H1 (cell line): ENCODE results near the gene SEPTIN1. TPM values are rescaled to one million over a fixed set of nuclear protein-coding genes. Genes with fewer than 3 reads are reported as not detected.

Experiments used
- CTCF ChIA-PET: fragments of 300-600 bp; sonication (Branson Sonifier 250); formaldehyde crosslinking; loops from one replicate; lab custom pipeline; 2021; ENCODE audit not compliant: partially characterized antibody; lab: Charles Lee
- POLR2A ChIA-PET: fragments of 300-600 bp; sonication (Branson Sonifier 250); formaldehyde crosslinking; loops from one replicate; lab custom pipeline; 2021; ENCODE audit warnings: inconsistent platforms; ENCODE audit not compliant: partially characterized antibody; lab: Charles Lee
- DNase-seq, 2 experiments: peaks; one replicate each; pipeline versions ENCODE4 v3.0.0 to v3.0.0-alpha.2; 2010 to 2022; ENCODE audit warnings: low spot score in 2 of 2, low read depth in 1 of 2, mixed read lengths in 1 of 2
- FAIRE-seq: peaks from 2 replicates; lab custom pipeline; 2011; peaks lifted over from hg19 to GRCh38; lab: Jason Lieb, UNC
- H2AFZ ChIP-seq: 2 replicates; pipeline ENCODE4 v1.8.1; 2012; ENCODE audit warnings: low read length, inconsistent platforms
- H2AK5ac ChIP-seq: 2 replicates; pipeline ENCODE4 v1.6.1; 2013; ENCODE audit warnings: low read depth, low read length
- H2BK120ac ChIP-seq: replicated peaks from 2 replicates; pipeline ENCODE3; 2013; ENCODE audit warnings: low read depth, low read length, inconsistent platforms
- H2BK12ac ChIP-seq: 2 replicates; pipeline ENCODE4 v1.6.1; 2013; ENCODE audit warnings: low read depth, low read length
- H2BK15ac ChIP-seq: 2 replicates; pipeline ENCODE4 v1.6.1; 2013; ENCODE audit warnings: low read length
- H2BK20ac ChIP-seq: 2 replicates; pipeline ENCODE4 v1.6.1; 2013; ENCODE audit warnings: low read length
- H2BK5ac ChIP-seq: 2 replicates; pipeline ENCODE4 v1.6.1; 2013; ENCODE audit warnings: low read depth, low read length
- H3K14ac ChIP-seq: 2 replicates; pipeline ENCODE4 v1.6.1; 2013; ENCODE audit warnings: inconsistent platforms; ENCODE audit not compliant: insufficient read length
- H3K18ac ChIP-seq: 2 replicates; pipeline ENCODE4 v1.6.1; 2013; ENCODE audit warnings: low read length; ENCODE audit errors: extremely low read depth
- H3K23ac ChIP-seq: 2 replicates; pipeline ENCODE4 v1.6.1; 2013; ENCODE audit warnings: inconsistent platforms; ENCODE audit not compliant: insufficient read length
- H3K23me2 ChIP-seq: 2 replicates; pipeline ENCODE4 v1.6.1; 2013; ENCODE audit warnings: low read depth, low read length
- H3K27ac ChIP-seq: 2 replicates; pipeline ENCODE4 v1.6.1; 2011; ENCODE audit warnings: low read depth, low read length, inconsistent platforms
- H3K27me3 ChIP-seq, 4 experiments: replicated peaks in 1 of 4; 1 replicate in 1 of 4; 2 replicates in 3 of 4; pipeline versions ENCODE4 v1.6.1 to v1.8.1; 2011 to 2013; ENCODE audit warnings: low read length in 3 of 4, mild to moderate bottlenecking in 3 of 4, inconsistent platforms in 2 of 4, mixed read lengths in 2 of 4, moderate library complexity in 1 of 4; ENCODE audit not compliant: control insufficient read depth in 3 of 4, insufficient read depth in 3 of 4; ENCODE audit errors: extremely low read depth in 1 of 4
- H3K36me3 ChIP-seq, 4 experiments: 2 replicates each; pipeline versions ENCODE4 v1.6.1 to v1.8.1; 2011 to 2013; ENCODE audit warnings: mild to moderate bottlenecking in 4 of 4, low read length in 3 of 4, moderate library complexity in 2 of 4, control low read depth in 1 of 4, inconsistent platforms in 1 of 4; ENCODE audit not compliant: insufficient read depth in 4 of 4, control insufficient read depth in 2 of 4
- H3K4ac ChIP-seq: replicated peaks from 2 replicates; pipeline ENCODE3; 2013; ENCODE audit warnings: low read length, low read depth, mixed read lengths, inconsistent platforms; ENCODE audit not compliant: insufficient read length
- H3K4me1 ChIP-seq, 4 experiments: replicated peaks in 1 of 4; 1 replicate in 1 of 4; 2 replicates in 3 of 4; pipeline versions ENCODE4 v1.6.1 to v1.8.1; 2011 to 2013; ENCODE audit warnings: low read length in 3 of 4, inconsistent platforms in 2 of 4, mixed read lengths in 1 of 4; ENCODE audit not compliant: insufficient read depth in 4 of 4, control insufficient read depth in 3 of 4
- H3K4me2 ChIP-seq, 2 experiments: 2 replicates each; pipeline versions ENCODE4 v1.6.1 to v1.8.1; 2011 to 2013; ENCODE audit warnings: low read depth in 2 of 2, low read length in 2 of 2, control low read depth in 1 of 2, inconsistent platforms in 1 of 2, mild to moderate bottlenecking in 1 of 2; ENCODE audit not compliant: insufficient read depth in 1 of 2
- H3K4me3 ChIP-seq, 4 experiments: fragments of 200-600, 300-600 bp in 1 of 4; sonication (generic), shearing (Covaris generic), sonication (Bioruptor Twin) in 1 of 4; 2 replicates each; pipeline versions ENCODE4 v1.5.1 to v1.8.1; 2011 to 2016; ENCODE audit warnings: low read length in 4 of 4, low read depth in 3 of 4, control low read depth in 2 of 4, inconsistent platforms in 2 of 4, mild to moderate bottlenecking in 2 of 4, mixed read lengths in 1 of 4, moderate library complexity in 1 of 4; ENCODE audit not compliant: insufficient read depth in 2 of 4; ENCODE audit errors: extremely low read depth in 1 of 4
- H3K56ac ChIP-seq: replicated peaks from 2 replicates; pipeline ENCODE3; 2013; ENCODE audit warnings: low read depth, mild to moderate bottlenecking, mixed read lengths, low read length, inconsistent platforms; ENCODE audit not compliant: insufficient read length
- H3K79me1 ChIP-seq: 2 replicates; pipeline ENCODE4 v1.6.1; 2013; ENCODE audit warnings: low read depth, low read length, control low read depth
- H3K79me2 ChIP-seq, 2 experiments: 2 replicates each; pipeline versions ENCODE4 v1.6.1 to v1.8.1; 2012 to 2013; ENCODE audit warnings: low read length in 2 of 2, mild to moderate bottlenecking in 2 of 2, inconsistent platforms in 1 of 2; ENCODE audit not compliant: insufficient read depth in 2 of 2, control insufficient read depth in 1 of 2
- H3K9ac ChIP-seq, 4 experiments: replicated peaks in 1 of 4; 1 replicate in 1 of 4; 2 replicates in 3 of 4; pipeline versions ENCODE4 v1.6.1 to v1.8.1; 2011 to 2013; ENCODE audit warnings: low read depth in 3 of 4, low read length in 3 of 4, control low read depth in 2 of 4, mild to moderate bottlenecking in 2 of 4, moderate library complexity in 2 of 4, inconsistent platforms in 1 of 4; ENCODE audit errors: extremely low read depth in 1 of 4
- H3K9me3 ChIP-seq, 2 experiments: 2 replicates each; pipeline versions ENCODE4 v1.6.1 to v1.8.1; 2012 to 2013; ENCODE audit warnings: mild to moderate bottlenecking in 2 of 2, moderate library complexity in 2 of 2, control low read depth in 1 of 2, inconsistent platforms in 1 of 2, low read depth in 1 of 2, low read length in 1 of 2, mixed read lengths in 1 of 2; ENCODE audit not compliant: insufficient read depth in 2 of 2
- H4K20me1 ChIP-seq, 2 experiments: replicated peaks in 1 of 2; 2 replicates each; pipeline versions ENCODE3 to v1.8.1; 2011 to 2013; ENCODE audit warnings: inconsistent platforms in 2 of 2, low read length in 2 of 2, mild to moderate bottlenecking in 1 of 2; ENCODE audit not compliant: insufficient read depth in 2 of 2, control insufficient read depth in 1 of 2
- H4K5ac ChIP-seq: 2 replicates; pipeline ENCODE4 v1.6.1; 2013; ENCODE audit warnings: low read length, low read depth, mixed read lengths, inconsistent platforms; ENCODE audit not compliant: insufficient read length
- H4K8ac ChIP-seq: 2 replicates; pipeline ENCODE4 v1.8.0; 2013; ENCODE audit warnings: mild to moderate bottlenecking, moderate library complexity, low read length, inconsistent platforms; ENCODE audit not compliant: insufficient read depth; ENCODE audit errors: extremely low read depth
- H4K91ac ChIP-seq: replicated peaks from 2 replicates; pipeline ENCODE3; 2013; ENCODE audit warnings: low read length, mixed read lengths, inconsistent platforms; ENCODE audit not compliant: insufficient read length
- ASH2L ChIP-seq: fragments of 200-600, 300-600 bp; sonication (generic); IDR thresholded peaks from one replicate; pipeline ENCODE4 v1.7.1; 2017; ENCODE audit warnings: low read length
- CBX8 ChIP-seq: fragments of 300-800, 300-1000 bp; sonication (generic); IDR thresholded peaks from 2 replicates; pipeline ENCODE4 v1.7.1; 2016; ENCODE audit warnings: low read depth, low read length, borderline replicate concordance
- EP300 ChIP-seq, 2 experiments: IDR thresholded peaks; 1 replicate in 1 of 2; 2 replicates in 1 of 2; pipeline ENCODE4 v1.6.1; 2011 to 2012; ENCODE audit warnings: low read depth in 2 of 2, low read length in 2 of 2, mild to moderate bottlenecking in 2 of 2, borderline replicate concordance in 1 of 2, inconsistent platforms in 1 of 2, moderate library complexity in 1 of 2
- HDAC6 ChIP-seq: IDR thresholded peaks from one replicate; pipeline ENCODE4 v1.7.1; 2012; ENCODE audit warnings: low read depth, mild to moderate bottlenecking, inconsistent platforms, low read length, moderate library complexity
- JUN ChIP-seq: IDR thresholded peaks from 2 replicates; pipeline ENCODE4 v1.6.1; 2011; ENCODE audit warnings: low read depth, mild to moderate bottlenecking, improper control_type of control experiment, low read length
- POLR2A ChIP-seq, 2 experiments: IDR thresholded peaks; 1 replicate in 1 of 2; 2 replicates in 1 of 2; pipeline ENCODE4 v1.6.1; 2011; ENCODE audit warnings: low read depth in 2 of 2, low read length in 2 of 2, mild to moderate bottlenecking in 2 of 2; ENCODE audit errors: control extremely low read depth in 1 of 2
- POLR2AphosphoS5 ChIP-seq: IDR thresholded peaks from 2 replicates; pipeline ENCODE4 v1.6.1; 2011; ENCODE audit warnings: low read depth, low read length
- TBP ChIP-seq: IDR thresholded peaks from 2 replicates; pipeline ENCODE4 v1.6.1; 2011; ENCODE audit warnings: low read depth, low read length, improper control_type of control experiment
- WGBS, 2 experiments: shearing (Covaris generic) in 1 of 2; methylation state at CpG; one replicate each; pipeline versions ENCODE4 v1.1.6 to v1.1.7; 2013 to 2015; ENCODE audit warnings: low lambda C conversion rate in 2 of 2, mixed read lengths in 2 of 2, inconsistent platforms in 1 of 2, low coverage in 1 of 2, missing lambda C conversion rate in 1 of 2; ENCODE audit not compliant: insufficient replicate concordance in 2 of 2, insufficient coverage in 1 of 2, insufficient read length in 1 of 2; ENCODE audit errors: extremely low coverage in 1 of 2, missing lambda C conversion rate in 1 of 2; 5-methylcytosine and 5-hydroxymethylcytosine counted together
- polyA plus RNA-seq, 7 experiments: library from polyadenylated mRNA; depleted of rRNA in 3 of 7; stranded (reverse) in 5 of 7; unstranded in 2 of 7; fragments of >200 nt in 5 of 7; fragments of 200-250 nt in 2 of 7; gene quantifications; 1 replicate in 5 of 7; 2 replicates in 1 of 7; 4 replicates in 1 of 7; pipeline versions ENCODE4 v1.2.1 to v1.2.3, GENCODE V29; 2011 to 2013; ENCODE audit warnings: missing spikeins in 2 of 7, mixed read lengths in 2 of 7
- total RNA-seq: library from RNA; stranded (reverse); fragmentation: NEBNext Ultra II Directional; extraction: Animal tissue kit (Norgen Biotek cat#: 25700); gene quantifications from 2 replicates; pipeline ENCODE4 v1.2.1, GENCODE V29; 2021
- TF ChIP-seq, protein P1 (sequence below): IDR thresholded peaks from 2 replicates; pipeline ENCODE4 v1.6.1; 2012; ENCODE audit warnings: low read length, inconsistent platforms

Gene SEPTIN1
- total and polyA plus RNA-seq, 2 of the 8 experiments (the other 6 are each of a cell fraction or from before 2014, with no cell fraction given): 0.24 to 1.4 TPM

DNA sequence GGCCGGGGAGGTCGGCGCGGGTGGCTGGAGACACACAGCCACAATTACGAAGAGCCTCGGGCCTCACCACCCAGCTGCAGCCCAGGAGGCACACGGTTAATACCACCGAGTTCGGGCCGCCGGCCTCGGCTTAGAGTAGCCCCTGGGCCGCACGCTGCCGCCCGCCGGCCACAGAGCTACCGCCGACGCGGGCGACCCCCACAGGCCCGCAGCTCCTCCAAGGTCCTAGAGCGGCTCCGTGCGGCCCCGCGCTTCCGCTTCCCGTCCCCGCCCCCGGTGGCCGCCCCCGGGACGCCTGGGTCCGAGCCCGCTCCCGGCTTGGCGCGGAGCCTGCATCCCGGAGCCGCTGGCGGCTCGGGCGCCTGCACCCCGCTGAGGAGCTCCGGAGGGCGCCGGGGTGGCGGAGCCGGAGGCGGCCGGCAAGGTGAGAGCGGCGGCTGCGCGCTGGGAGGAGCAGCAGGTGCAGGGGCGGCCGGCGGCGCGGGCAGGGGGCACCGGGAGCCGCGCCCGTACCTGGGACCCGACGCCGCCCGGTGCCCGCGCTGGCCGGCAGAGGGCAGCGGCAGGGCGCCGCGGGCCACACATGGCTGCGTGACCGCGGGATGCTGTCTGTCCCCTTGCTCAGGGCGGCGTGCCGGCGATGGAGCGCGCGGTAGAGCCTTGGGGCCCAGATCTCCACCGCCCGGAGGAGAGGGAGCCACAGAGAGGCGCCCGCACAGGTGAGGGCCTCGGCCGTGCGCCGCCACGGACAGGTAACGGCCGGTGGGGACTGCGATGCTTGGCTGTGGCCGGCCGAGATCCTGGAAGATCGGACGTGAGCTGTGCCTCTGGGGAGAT is 13.0 kb upstream of the SEPTIN1 start, which contains the start of gene ZNF48:
TSS of gene ZNF48 (plus strand) at position 266 of the 837 bp plus-strand sequence. CDS start at position 641, 375 bp downstream.
- Histone ChIP-seq H2BK5ac (peak within 1 kb of the TSS; percentile 97), H3K4me1 (peaks cover 0 to 15% (median 9%) of the 10 kb centered on the region in 4 experiments; a peak in 6 of 7 replicates), H3K9me3 (no peaks in the 10 kb centered on the region), H3K27ac (peak within 1 kb of the TSS; percentile 88), H3K14ac (peak within 1 kb of the TSS; percentile 21), H2BK15ac (peak within 1 kb of the TSS; percentile 92; the same call in 1 of the 2 replicates), H3K4me3 (peak within 1 kb of the TSS; percentile 72 to 98 (median 92)), H4K20me1 (peaks cover 12 to 17% of the 10 kb centered on the region in 2 experiments), H3K9ac (peak within 1 kb of the TSS; percentile 89 to 98 (median 93)), H2BK12ac (0 out of 2 replicates have a peak within 1 kb of the TSS, but pooled peaks have one; percentile 75), H3K79me1 (no peaks in the 10 kb centered on the region; the same call in 1 of the 2 replicates), H3K4ac (peak within 1 kb of the TSS; percentile 87), H4K5ac (peak within 1 kb of the TSS; percentile 93), H4K8ac (peak within 1 kb of the TSS; percentile 98), H3K23ac (no peak within 1 kb of the TSS), H3K18ac (peak within 1 kb of the TSS; percentile 98), H2BK20ac (no peak within 1 kb of the TSS), H3K36me3 (peaks cover 4 to 21% (median 14%) of the 10 kb centered on the region in 4 experiments; a peak in 6 of 8 replicates), H2AK5ac (peak within 1 kb of the TSS; percentile 65; the same call in 1 of the 2 replicates), H3K27me3 (no peaks in the 10 kb centered on the region), H3K23me2 (peaks cover 11% of the 10 kb centered on the region; the same call in 1 of the 2 replicates), H2BK120ac (peak within 1 kb of the TSS; percentile 75), H3K56ac (peak within 1 kb of the TSS; percentile 92), H4K91ac (peak within 1 kb of the TSS; percentile 88), H3K4me2 (peak within 1 kb of the TSS; percentile 93 to 94), H3K79me2 (peaks cover 5 to 21% of the 10 kb centered on the region in 2 experiments; a peak in 2 of 4 replicates), H2AFZ (peak within 1 kb of the TSS; percentile 11; the same call in 1 of the 2 replicates)
- DNase-seq (peak in 1 of 2 experiments; percentile 89), FAIRE-seq (no peak)
- ChIA-PET POLR2A (interaction anchor here (0.5 to 12.6 kb wide), 21 partner anchors 9 to 330 kb away, joined by 3 to 151 read pairs (median 4); partner anchors contain the start of genes ALDOA, CD2BP2, DCTPP1 and MYL11), CTCF (interaction anchor here (0.6 to 2.4 kb wide), 14 partner anchors 11 to 220 kb away, joined by 3 to 20 read pairs (median 5); partner anchors contain the start of gene ZNF771)
- WGBS, 2 experiments: 1% methylated on average over 78 of the region's 103 CpGs; no CpG with 5 or more reads in 1 of the 2 experiments
- TF ChIP-seq POLR2AphosphoS5 (no peak; the same call in none of the 2 replicates), CBX8 (no peak), POLR2A (IDR thresholded peaks at IDR 0.05; ENCODE audit: control extremely low read depth in 1 of 2, low read depth in 2 of 2, low read length in 2 of 2) (peak in 1 of 2 experiments; percentile 73; a peak in 2 of 3 replicates), ASH2L (peak; percentile 19), TBP (peak; percentile 63), EP300 (IDR thresholded peaks at IDR 0.05; ENCODE audit: borderline replicate concordance in 1 of 2, low read depth in 2 of 2, low read length in 2 of 2) (no peak), HDAC6 (no peak), JUN (no peak)
- TF ChIP-seq, protein P1, sequence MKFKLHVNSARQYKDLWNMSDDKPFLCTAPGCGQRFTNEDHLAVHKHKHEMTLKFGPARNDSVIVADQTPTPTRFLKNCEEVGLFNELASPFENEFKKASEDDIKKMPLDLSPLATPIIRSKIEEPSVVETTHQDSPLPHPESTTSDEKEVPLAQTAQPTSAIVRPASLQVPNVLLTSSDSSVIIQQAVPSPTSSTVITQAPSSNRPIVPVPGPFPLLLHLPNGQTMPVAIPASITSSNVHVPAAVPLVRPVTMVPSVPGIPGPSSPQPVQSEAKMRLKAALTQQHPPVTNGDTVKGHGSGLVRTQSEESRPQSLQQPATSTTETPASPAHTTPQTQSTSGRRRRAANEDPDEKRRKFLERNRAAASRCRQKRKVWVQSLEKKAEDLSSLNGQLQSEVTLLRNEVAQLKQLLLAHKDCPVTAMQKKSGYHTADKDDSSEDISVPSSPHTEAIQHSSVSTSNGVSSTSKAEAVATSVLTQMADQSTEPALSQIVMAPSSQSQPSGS: no peak
